SK-N-MC (cell line): Measurements from ENCODE around the gene CLTRN.

Experiments used
- FOXP2 ChIP-seq: optimal IDR thresholded peaks from 2 replicates; pipeline ENCODE3; 2011; ENCODE audit warnings: mild to moderate bottlenecking, moderate library complexity; ENCODE audit not compliant: insufficient read depth; ENCODE audit errors: extremely low read length, control extremely low read depth
- POLR2AphosphoS5 ChIP-seq: IDR thresholded peaks from 2 replicates; pipeline ENCODE4 v1.6.1; 2012; ENCODE audit warnings: mild to moderate bottlenecking, low read depth, low read length, borderline replicate concordance

GRCh38 chrX:15646031-15646430 lies 18.6 kb downstream of the CLTRN start:
- TF ChIP-seq POLR2AphosphoS5, result no peak
- TF ChIP-seq FOXP2, result no peak
